Measurements from ENCODE around the gene SLIT1. TPM values are rescaled to one million over a fixed set of nuclear protein-coding genes. Genes with fewer than 3 reads are reported as not detected.
A peak's percentile ranks its signal among the peaks of the same experiment; 100 is the strongest.

The SLIT1 gene
- total RNA-seq, 1 donor from 2014 or later = 10.6 TPM

DNA sequence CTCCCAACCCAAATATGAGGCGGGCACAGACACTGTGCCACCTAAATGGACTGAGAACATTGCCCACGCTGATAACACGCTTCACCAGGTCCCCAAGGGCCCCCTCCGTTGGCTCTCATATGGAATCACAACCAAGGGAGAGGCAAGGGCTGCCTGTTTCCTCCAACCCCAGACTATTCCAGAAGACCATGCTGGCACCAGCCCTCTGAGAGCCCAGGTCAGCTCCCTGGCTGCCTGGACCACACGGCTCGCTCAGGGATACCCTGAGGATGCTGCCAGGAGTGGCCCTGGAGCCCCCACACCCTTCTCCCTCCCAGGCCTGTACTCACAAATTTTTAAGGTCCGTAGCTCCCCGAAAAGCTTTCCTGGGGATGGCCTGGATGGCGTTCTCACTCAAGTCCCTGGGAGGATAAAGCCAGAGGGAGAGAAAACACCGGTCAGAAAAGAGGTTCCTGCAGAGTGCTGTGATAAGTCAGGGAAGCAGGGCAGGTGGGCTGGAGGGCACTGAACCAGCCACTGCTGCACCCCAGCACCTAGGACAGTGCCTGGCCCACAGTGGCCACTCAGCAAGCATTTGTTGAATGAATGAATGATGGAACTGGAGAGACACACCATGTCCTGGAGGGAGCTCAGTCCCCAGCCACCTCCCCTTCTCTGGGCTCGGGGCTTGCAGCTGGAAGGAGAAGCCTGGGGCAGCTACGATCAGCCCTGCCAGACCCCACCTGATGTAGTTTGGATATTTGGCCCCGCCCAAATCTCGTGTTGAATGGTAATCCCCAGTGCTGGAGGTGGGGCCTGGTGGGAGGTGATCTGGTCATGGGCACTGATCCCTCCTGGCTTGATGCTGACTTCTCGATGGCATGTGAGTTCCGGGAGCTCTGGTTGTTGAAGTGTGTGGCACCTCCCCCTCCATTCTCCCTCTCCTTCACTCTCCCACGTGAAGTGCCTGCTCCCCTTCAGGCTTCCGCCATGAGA, 119.8 kb downstream of the SLIT1 start:
- H3K4me1 Mint-ChIP-seq = no peaks in the 10 kb centered on the region
- no peak overlapping the region for H3K27ac Mint-ChIP-seq (ENCODE audit: unreplicated experiment)
- peaks cover 3% of the 10 kb centered on the region for H3K36me3 Mint-ChIP-seq (ENCODE audit: low read depth)
- H3K9me3 Mint-ChIP-seq = no peaks in the 10 kb centered on the region
- no peak overlapping the region for H3K4me3 Mint-ChIP-seq
- no peak for DNase-seq (ENCODE audit: low read depth, low spot score)
- H3K27me3 Mint-ChIP-seq (ENCODE audit: low read depth) = peaks cover 8% of the 10 kb centered on the region
- no peak for TF ChIP-seq CTCF (conservative IDR thresholded peaks at IDR 0.05)

DNA sequence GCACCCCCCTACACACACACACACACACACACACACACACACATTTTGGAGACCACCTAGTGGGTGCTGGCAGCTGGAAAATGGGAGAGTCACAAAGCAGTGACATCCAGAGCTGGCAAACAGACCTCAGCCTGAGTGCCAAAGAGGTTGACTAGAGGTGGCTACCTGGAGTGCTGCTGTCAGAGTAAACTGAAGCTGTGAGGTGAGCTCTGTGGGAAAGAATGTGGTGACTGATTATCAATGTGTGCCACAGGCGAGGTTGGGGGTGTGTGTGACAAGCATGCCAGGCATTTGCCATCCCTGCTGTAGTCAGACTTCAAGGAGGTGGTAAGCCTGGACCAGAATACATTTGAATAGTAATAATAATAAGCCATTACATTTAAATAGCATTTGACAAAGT, 120.6 kb downstream of the SLIT1 start:
- Mint-ChIP-seq H3K27me3 (ENCODE audit: low read depth) (peaks cover 3% of the 10 kb centered on the region), H3K4me1 (no peaks in the 10 kb centered on the region), H3K27ac (ENCODE audit: unreplicated experiment) (no peak overlapping the region), H3K4me3 (no peak overlapping the region), H3K9me3 (no peaks in the 10 kb centered on the region), H3K36me3 (ENCODE audit: low read depth) (peaks cover 3% of the 10 kb centered on the region)
- no peak for DNase-seq (ENCODE audit: low read depth, low spot score)
- no peak for TF ChIP-seq CTCF (conservative IDR thresholded peaks at IDR 0.05)

DNA sequence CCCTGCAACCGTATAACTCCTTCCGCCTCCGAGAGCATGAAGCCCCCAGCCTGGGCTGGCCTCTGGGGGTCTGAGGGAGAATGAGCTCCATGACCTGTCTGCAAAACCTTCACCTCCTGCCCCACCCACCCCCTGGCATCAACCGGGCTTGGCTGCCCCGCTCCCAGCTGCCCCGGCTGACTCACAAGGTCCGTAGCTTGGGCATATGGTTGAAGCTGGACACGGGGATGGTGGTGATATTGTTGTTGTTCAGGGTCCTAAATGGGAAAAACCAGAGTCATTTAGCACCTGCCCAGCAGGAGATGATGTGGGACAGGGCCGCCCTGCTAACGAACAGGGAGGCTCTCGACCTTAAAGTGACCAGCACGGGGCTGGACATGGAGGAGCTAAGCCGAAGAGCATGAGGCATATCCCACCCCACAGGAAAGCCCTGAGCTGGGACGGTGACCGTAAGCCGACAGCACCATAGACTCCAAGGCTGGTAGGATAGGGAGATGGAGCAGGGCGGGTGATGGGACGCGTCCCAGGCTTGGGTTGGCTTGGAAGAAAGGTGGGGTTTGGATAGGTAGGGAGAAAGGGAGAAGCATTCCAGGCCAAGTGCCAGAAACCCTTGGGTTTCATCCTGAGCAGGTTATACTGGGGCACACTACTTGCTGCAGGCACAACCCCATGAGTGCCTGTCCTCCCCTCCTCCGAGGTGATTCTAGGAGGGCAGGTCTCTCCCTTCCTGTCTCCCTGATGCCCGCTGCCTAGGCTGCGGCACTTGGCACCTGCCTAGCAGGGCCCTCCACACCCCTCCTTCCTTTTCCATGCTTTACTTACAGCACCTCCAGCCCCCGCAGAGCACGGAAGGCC, 121.5 kb downstream of the SLIT1 start:
- DNase-seq (ENCODE audit: low read depth, low spot score) = no peak
- H3K9me3 Mint-ChIP-seq = no peaks in the 10 kb centered on the region
- no peak overlapping the region for H3K4me3 Mint-ChIP-seq
- peaks cover under 1% of the 10 kb centered on the region for H3K36me3 Mint-ChIP-seq (ENCODE audit: low read depth)
- no peak overlapping the region for H3K27ac Mint-ChIP-seq (ENCODE audit: unreplicated experiment)
- no peak for TF ChIP-seq CTCF (conservative IDR thresholded peaks at IDR 0.05)
- H3K27me3 Mint-ChIP-seq (ENCODE audit: low read depth) = peaks cover 3% of the 10 kb centered on the region
- H3K4me1 Mint-ChIP-seq = no peaks in the 10 kb centered on the region

GRCh38 chr10:97063271-97063982, 122.3 kb downstream of the SLIT1 start:
- no peaks in the 10 kb centered on the region for H3K9me3 Mint-ChIP-seq
- no peaks in the 10 kb centered on the region for H3K36me3 Mint-ChIP-seq (ENCODE audit: low read depth)
- DNase-seq (ENCODE audit: low read depth, low spot score) = no peak
- peaks cover 3% of the 10 kb centered on the region for H3K27me3 Mint-ChIP-seq (ENCODE audit: low read depth)
- no peaks in the 10 kb centered on the region for H3K4me1 Mint-ChIP-seq
- no peak overlapping the region for H3K27ac Mint-ChIP-seq (ENCODE audit: unreplicated experiment)
- no peak overlapping the region for H3K4me3 Mint-ChIP-seq
- no peak for TF ChIP-seq CTCF (conservative IDR thresholded peaks at IDR 0.05)

- no peak for DNase-seq (ENCODE audit: low read depth, low spot score)
- H3K27me3 Mint-ChIP-seq (ENCODE audit: low read depth) = peaks cover 3% of the 10 kb centered on the region
- TF ChIP-seq CTCF (conservative IDR thresholded peaks at IDR 0.05) = no peak
- no peaks in the 10 kb centered on the region for H3K9me3 Mint-ChIP-seq
- H3K36me3 Mint-ChIP-seq (ENCODE audit: low read depth) = no peaks in the 10 kb centered on the region
- H3K4me1 Mint-ChIP-seq = no peaks in the 10 kb centered on the region
- H3K4me3 Mint-ChIP-seq = no peak overlapping the region
- peak overlapping the region; percentile 67 for H3K27ac Mint-ChIP-seq (ENCODE audit: unreplicated experiment)
Measured at GRCh38 chr10:97062456-97062855, 123.3 kb downstream of the SLIT1 start.

Measured in neural crest cell (in vitro differentiated cells).